ENCODE measurements around the gene OR14J1. TPM values are rescaled to one million over a fixed set of nuclear protein-coding genes. Genes with fewer than 3 reads are reported as not detected.
"Not testable (repeated sequence)": the region's sequence is repeated elsewhere in the genome, so short reads cannot be mapped to it uniquely, and the experiment has no call there.

OR14J1 gene, protein sequence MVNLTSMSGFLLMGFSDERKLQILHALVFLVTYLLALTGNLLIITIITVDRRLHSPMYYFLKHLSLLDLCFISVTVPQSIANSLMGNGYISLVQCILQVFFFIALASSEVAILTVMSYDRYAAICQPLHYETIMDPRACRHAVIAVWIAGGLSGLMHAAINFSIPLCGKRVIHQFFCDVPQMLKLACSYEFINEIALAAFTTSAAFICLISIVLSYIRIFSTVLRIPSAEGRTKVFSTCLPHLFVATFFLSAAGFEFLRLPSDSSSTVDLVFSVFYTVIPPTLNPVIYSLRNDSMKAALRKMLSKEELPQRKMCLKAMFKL
- total RNA-seq (2014; rRNA removed), result not detected in 2 replicates
- not detected for polyA plus RNA-seq (2012)

DNA sequence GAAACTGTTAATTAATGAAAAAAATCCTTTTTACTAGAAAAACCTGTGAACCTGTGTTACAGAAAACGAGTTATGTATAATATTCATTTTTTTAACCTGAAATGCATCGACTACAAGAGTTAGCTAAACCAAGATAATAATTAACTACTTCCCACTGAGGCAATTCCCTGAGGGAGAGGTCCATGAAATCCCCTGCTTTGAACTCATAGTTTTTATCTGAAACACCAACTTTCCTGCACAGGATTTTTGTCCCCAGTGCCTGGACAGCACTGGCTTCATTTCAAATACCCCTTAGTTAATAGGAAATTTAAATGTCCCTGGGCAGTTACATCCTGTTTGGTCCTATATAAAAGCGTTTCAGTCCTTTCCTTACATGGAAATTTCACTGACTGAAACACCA, at the start of gene OR14J1:
Gene OR14J1 (plus strand): TSS at position 386 of the 400 bp plus-strand sequence. CDS start 4,989 bp downstream, outside the sequence.
- DNase-seq (ENCODE audit: low read depth), result no peak

DNA sequence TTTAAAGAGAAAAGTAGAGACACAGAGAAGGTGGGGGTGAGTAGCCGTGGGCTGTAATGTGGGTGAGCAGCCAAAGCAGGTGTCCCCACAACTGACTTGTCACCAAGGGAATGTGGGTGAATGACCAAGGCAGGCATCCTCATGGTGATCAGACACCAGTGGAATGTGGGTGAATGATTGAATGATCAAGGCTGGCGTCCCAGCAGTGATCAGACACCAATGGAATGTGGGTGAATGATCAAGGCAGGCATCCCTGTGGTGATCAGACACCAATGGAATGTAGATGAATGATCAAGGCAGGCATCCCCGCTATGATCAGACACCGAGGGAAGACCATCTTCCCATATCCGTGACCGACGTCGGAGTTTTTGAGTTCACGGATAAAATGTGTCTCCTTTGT, 49.8 kb upstream of the OR14J1 start:
- DNase-seq (ENCODE audit: low read depth), result no peak

DNA sequence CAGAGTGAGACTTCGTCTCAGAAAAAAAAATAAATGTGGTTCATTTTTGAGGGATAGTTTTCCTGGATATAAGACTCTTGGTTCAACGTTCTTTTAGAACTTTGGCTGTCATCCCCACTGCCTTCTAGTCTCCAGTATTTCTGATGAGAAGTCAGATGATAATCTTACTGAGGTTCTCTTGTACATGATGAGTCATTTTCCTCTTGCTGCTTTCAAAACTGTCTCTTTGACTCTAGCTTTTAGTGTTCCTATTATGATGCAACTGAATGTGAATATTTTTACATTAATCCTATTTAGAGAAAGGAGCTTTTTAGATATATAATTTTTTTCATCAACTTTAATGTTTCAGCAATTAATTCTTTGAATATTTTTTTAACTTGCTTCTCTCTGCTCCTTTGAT, 46.0 kb upstream of the OR14J1 start:
- DNase-seq (ENCODE audit: low read depth), result no peak

DNA sequence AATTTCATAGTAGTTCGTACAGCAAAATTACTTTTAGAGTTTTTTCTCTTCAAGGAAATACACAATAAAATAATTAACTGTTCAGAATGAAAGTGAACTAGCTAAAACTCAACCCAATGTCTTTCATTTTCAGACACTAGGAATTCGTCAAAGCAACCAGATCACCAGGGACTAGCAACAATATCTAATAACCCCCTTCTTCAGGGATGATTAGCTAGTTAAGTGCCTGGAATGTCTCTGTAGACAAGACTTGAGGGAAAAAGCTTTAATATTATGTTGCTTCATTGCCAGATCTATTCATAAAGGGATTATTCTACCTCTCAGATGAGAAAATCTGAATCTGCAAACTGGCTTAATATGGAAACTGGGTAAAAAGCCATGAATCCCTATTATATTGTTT, 41.8 kb upstream of the OR14J1 start:
- no peak for DNase-seq (ENCODE audit: low read depth)

DNA sequence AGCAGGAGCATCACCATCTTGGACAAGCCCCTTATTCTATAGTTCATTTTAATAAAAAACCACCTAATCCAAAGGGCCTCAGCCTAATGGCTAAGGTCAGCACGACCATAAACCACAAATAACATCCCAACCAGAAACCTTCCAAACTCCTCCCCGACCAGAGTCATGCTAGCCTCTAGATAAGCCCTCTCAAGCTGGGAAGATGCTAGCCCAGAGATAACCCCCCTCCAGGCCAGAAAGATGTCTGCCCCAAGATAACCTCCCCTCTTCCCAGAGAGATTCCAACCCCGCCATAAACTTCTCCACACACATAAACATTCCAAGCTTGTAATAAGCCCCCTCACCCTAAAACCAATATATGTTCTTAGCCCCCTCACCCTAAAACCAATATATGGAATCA, 38.5 kb upstream of the OR14J1 start:
- DNase-seq (ENCODE audit: low read depth), result no peak

DNA sequence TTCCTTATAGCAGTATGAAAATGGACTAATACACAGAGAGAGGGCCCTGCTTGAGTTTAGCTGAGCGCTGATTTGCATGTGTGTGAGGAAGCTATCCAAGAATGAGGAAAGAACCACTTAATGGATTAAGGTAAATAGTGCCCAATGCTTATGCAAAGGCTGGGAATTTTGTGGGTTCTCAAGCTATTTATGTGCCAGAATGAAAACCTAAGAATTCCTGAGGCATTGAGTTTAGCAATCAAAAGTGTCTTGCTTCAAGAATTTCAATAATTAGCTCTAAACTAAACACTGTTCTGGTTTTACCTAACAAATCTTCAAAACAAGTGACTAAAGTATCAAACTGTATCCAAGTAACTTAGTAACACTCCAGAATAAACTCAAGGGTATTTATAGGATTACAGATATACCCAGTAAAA, 7.0 kb upstream of the OR14J1 start:
- DNase-seq (ENCODE audit: low read depth), result no peak

DNA sequence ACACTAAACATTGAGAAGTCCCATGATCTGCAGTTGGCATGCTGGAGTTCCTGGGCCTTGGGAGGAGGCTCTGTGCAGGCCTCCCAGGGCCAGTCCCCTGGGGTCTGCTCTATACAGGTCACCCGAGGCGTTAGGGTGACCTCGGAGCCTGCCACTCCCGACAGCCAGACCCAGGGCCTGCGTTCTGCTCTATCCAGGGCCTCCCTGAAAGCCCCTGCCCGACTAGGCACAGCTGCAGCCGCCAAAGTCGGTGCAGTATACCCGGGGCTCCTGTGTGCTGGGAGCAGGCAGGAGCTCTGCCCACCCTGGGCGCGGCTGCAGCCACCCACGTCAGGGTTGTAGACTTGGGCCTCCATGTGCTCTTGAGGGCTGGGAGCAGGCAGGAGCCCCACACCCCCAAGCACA, 6.3 kb upstream of the OR14J1 start:
- DNase-seq (ENCODE audit: low read depth), result no peak

DNA sequence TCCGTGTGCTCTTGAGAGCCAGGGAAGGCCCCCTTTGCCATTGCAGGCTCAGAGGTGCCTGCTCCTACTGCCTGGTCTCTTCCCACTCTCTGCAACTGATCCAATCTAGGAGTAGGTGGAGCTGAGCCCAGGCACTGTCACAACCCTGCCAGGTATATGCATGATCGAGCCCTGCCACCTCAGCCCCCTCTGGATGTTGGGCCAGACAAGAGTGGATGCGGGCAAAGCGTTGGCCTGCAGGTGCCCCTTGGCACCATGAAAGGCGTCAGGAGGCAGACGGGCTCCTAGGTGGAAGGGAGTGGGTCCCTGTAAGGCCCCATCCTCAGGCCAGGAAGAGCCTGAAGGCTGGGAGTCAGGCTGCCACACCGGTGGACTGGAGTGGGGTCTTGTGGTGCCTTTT, 5.9 kb upstream of the OR14J1 start:
- DNase-seq (ENCODE audit: low read depth), result no peak

DNA sequence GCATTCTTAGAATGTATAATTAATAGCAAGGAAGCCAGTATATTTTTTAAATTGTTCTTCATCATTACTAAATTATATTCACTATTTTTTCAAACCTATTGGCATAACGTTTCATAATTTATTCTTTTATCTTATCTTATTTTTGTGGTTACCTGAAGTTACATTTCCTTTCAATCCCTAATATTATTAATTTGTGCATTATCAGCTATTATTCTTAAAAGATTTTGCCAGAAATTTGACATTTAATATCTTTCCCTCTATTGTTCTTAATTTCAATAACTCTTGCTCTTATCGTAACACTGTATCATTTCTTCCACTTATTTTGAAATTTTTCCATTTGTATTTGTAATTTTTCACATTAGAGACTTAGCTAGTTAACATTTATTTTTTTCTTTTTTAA, 18.4 kb downstream of the OR14J1 start:
- DNase-seq (ENCODE audit: low read depth), result no peak

DNA sequence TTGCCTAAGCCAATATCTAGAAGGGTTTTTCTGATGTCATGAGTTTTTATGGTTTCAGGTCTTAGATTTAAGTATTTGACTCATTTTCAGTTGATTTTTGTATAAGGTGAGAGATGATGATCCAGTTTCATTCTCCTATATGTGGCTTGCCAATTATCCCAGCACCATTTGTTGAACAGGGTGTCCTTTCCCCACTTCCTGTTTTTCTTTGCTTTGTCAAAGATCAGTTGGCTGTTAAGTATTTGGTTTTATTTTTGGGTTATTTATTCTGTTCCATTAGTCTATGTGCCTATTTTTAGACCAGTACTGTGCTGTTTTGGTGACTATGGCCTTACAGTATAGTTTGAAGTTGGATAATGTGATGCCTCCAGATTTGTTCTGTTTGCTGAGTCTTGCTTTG, 21.8 kb downstream of the OR14J1 start:
- DNase-seq (ENCODE audit: low read depth), result not testable (repeated sequence)

DNA sequence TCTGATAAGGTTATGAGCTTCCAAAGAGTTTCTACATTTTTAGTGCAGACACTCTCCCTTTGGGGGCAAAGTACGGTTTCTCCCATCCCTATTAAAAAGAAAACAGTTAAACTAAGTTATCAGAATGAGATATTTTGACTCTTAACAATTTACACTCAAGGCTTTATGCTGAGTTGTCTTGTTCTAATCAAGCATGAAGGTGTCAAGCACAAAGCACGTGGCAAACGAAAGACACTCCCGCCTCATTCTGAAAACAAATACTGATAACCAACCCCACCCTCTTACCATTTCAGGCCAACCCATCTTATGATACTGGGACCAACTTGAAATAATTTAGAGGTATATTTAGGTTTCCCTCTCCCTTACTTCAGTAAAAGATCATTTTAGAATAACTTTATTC, 24.3 kb downstream of the OR14J1 start:
- DNase-seq (ENCODE audit: low read depth), result no peak

DNA sequence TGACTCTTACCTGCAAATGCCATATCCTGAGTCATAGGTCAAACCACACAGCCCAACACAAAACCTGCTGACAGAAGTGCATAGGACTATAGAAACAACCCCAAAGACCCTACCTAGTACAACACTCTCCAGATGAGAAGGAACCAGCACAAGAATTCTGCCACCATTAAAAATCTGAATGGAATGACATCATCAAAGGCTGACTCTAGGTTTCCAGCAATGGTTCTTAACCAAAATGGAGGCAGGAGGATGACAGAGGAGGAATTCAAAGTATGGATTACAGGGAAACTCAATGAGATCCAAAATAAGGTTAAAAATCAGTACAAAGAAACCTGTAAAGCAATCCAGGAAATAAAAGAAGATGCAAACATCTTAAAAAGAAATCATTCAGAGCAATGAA, 31.2 kb downstream of the OR14J1 start:
- no peak for DNase-seq (ENCODE audit: low read depth)

DNA sequence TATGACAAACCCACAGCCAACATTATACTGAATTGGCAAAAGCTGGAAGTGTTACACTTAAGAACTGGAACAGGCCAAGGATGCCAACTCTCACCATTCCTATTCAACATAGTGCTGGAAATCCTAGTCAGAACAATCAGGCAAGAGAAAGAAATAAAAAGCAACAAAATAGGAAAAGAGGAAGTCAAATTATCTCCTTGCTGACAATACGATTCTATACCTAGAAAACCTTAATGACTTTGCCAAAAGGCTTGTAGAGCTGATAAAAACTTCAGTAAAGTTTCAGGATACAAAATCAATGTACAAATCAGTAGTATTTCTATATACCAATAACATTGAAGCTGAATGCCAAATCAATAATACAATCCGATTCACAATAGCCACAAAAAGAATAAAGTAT, 34.8 kb downstream of the OR14J1 start:
- no peak for DNase-seq (ENCODE audit: low read depth)

DNA sequence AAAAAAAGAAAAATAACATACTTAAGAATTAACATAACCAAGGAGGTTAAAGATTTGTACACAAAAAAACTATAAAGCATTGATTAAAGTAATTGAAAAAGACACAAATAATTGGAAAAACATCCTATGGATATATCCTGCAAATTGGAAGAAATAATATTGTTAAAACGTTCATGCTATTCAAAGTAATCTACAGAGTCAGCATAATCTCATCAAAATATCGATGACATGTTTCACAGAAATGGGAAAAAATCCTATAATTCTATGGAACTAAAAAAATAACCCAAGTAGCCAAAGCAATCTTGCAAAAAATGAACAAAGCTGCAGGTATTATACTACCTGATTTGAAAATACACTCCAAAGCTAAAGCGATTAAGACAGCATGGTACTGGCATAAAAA, 43.9 kb downstream of the OR14J1 start:
- no peak for DNase-seq (ENCODE audit: low read depth)

DNA sequence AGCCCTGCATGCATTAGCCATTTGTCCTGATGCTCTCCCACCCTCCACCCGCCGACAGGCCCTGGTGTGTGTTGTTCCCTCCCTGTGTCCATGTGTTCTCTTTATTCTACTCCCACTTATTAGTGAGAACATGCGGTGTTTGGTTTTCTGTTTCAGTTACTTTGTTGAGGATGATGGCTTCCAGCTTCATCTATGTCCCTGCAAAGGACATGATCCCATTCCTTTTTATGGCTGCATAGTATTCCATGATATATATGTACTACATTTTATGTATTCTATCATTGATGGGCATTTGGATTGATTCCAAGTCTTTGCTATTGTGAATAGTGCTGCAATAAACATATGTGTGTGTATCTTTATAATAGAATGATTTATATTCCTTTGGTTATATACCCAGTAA, 47.8 kb downstream of the OR14J1 start:
- not testable (repeated sequence) for DNase-seq (ENCODE audit: low read depth)

DNA sequence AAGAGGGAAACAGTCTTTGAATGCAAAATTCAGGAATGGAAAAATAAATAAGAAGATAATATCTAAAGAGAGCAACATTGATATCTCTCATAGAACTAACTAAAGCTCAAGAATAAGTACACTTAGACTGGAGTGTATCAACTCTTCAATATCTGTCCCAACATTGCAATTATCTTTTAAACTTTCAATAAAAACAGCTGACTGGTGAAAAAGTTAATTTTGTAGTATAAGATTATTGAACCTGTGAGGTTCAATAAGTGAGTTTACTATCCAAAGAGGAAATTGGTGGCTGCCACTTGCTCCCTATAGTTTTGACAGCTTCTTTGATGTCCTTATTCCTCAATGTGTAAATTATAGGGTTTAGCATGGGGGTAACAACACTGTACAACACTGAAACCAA, 53.5 kb downstream of the OR14J1 start:
- no peak for DNase-seq (ENCODE audit: low read depth)

DNA sequence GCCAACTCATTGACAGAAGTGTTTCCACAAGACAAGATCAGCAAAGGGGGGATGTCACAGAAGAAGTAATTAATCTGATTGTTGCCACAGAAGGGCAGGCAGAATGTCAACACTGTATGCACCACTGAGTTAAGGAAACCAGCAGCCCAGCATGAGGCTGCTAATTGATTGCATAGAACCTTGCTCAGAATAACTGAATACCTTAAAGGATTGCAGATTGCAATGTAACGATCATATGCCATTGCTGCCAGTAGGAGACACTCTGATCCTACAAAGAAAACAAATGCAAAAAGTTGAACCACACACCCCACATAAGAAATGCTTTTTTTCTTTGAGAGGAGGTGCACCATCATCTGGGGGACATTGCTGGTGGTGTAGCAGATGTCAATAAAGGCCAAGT, 54.1 kb downstream of the OR14J1 start:
- no peak for DNase-seq (ENCODE audit: low read depth)

Other genes starting within 250 kb of the OR14J1 start
- gene OR2B3, start 214.4 kb upstream of the OR14J1 start, total RNA-seq (2014; rRNA removed), result not detected in 2 replicates
- gene OR2J1, start 202.2 kb upstream of the OR14J1 start, total RNA-seq (2014; rRNA removed), result not detected in 2 replicates
- not detected in 2 replicates for gene OR2J3, start 193.6 kb upstream of the OR14J1 start, total RNA-seq (2014; rRNA removed)
- not detected in 2 replicates for gene OR2J2, start 130.8 kb upstream of the OR14J1 start, total RNA-seq (2014; rRNA removed)
- not detected in 2 replicates for gene OR5V1, start 67.2 kb downstream of the OR14J1 start, total RNA-seq (2014; rRNA removed)
- gene OR12D3, start 73.6 kb downstream of the OR14J1 start, total RNA-seq (2014; rRNA removed), result not detected in 2 replicates
- gene OR12D2, start 93.9 kb downstream of the OR14J1 start, total RNA-seq (2014; rRNA removed), result not detected in 2 replicates
- gene OR12D1, start 113.2 kb downstream of the OR14J1 start, total RNA-seq (2014; rRNA removed), result not detected in 2 replicates
- not detected in 2 replicates for gene OR10C1, start 137.6 kb downstream of the OR14J1 start, total RNA-seq (2014; rRNA removed)
- gene OR11A1, start 155.4 kb downstream of the OR14J1 start, total RNA-seq (2014; rRNA removed), result not detected in 2 replicates
- not detected in 2 replicates for gene OR2H1, start 155.5 kb downstream of the OR14J1 start, total RNA-seq (2014; rRNA removed)
- not detected in 2 replicates for gene MAS1L, start 186.3 kb downstream of the OR14J1 start, total RNA-seq (2014; rRNA removed)